HAP-1 (cell line): ENCODE data around the gene RFC1.
A peak's percentile ranks its signal among the peaks of the same experiment; 100 is the strongest.
"Not testable (repeated sequence)": the region's sequence is repeated elsewhere in the genome, so short reads cannot be mapped to it uniquely, and the experiment has no call there.

Source experiments
- DNase-seq, 2 experiments: peaks; one replicate each; pipeline ENCODE4 v3.0.0-alpha.2; 2016 to 2020; ENCODE audit warnings: low spot score in 2 of 2
- H3K27me3 ChIP-seq: fragments of 250-450 bp; sonication (Bioruptor Pico); 2 replicates; pipeline ENCODE4 v1.5.1; 2020; ENCODE audit warnings: low read depth, mild to moderate bottlenecking, moderate library complexity
- H3K36me3 ChIP-seq: fragments of 250-450 bp; sonication (Bioruptor Pico); replicated peaks from 2 replicates; pipeline ENCODE4 v1.5.1; 2020; ENCODE audit warnings: mild to moderate bottlenecking
- H3K4me1 ChIP-seq: fragments of 250-450 bp; sonication (Bioruptor Pico); 2 replicates; pipeline ENCODE4 v1.5.1; 2020; ENCODE audit warnings: mild to moderate bottlenecking
- H3K4me3 ChIP-seq: fragments of 250-450 bp; sonication (Bioruptor Pico); 2 replicates; pipeline ENCODE4 v1.5.1; 2020; ENCODE audit warnings: mild to moderate bottlenecking, moderate library complexity
- H3K9me3 ChIP-seq: fragments of 250-450 bp; sonication (Bioruptor Pico); 2 replicates; pipeline ENCODE4 v1.5.1; 2020; ENCODE audit warnings: mild to moderate bottlenecking, moderate library complexity
- in situ Hi-C: fragments of 300-500 bp; cut with MboI; formaldehyde crosslinking; loops from 3 replicates; pipeline ENCODE4 v1.14.3; 2020; ENCODE audit warnings: low sequenced_read_pairs, inconsistent platforms, mixed read lengths

RFC1 gene

DNA sequence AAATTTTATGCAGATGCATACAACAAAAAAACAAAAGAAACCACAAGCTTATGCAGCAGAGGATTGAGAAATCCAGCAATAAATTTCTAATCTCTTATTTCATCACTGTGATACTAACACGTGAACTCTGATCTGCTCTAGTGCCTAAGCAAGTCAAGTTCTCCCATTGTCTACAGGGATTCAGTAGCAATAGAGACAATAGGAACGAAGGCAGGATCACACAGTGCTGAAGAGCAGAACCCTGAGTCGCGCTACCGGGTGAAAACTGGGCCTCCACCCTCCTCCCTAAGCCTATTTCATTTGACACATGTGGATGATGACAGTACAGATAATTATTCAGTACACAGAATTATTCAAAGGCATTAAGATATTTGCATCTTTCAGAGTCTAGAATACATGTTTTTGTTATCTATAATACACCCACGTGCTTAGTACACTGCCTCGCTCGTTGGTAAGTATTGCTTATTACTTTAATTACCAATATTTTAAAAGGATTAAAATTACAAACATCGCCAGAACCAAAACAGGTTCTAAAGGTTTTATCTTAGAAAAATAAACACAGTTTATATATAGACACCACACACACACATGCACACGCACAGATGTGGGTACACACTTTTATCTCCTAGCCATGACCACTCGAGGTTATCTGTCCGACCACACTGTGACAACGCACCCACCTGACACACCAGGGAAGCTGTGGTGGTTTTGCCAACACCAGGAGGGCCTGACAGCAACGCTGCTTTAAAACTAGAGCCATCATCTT is 60.1 kb downstream of the RFC1 start:
- Histone ChIP-seq H3K4me3 (no peak overlapping the region), H3K36me3 (peaks cover 29% of the 10 kb centered on the region), H3K9me3 (no peaks in the 10 kb centered on the region), H3K4me1 (peaks cover 10% of the 10 kb centered on the region), H3K27me3 (no peaks in the 10 kb centered on the region)
- peak; percentile 62 to 74 for DNase-seq
- in situ Hi-C loops, result no loop called here

DNA sequence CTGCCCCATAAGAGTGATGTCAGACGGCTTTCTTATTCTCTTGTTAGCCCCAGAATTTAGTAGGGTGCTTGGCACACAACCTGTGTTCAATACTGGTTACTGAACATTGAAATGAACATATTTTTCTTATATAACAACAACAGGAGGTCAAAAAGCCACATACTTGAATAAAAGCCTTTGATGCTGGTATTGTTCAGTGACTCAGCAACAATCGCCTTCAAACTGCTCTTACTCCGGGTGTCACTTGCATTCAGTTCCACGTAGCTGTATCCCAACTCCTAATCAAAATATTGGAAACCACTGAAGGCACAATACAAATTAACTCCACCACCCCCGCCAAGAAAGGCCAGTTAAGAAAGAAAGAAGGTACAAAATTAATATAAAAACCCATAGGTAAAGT is 61.5 kb downstream of the RFC1 start:
- in situ Hi-C loops, result no loop called here
- no peaks in the 10 kb centered on the region for H3K27me3 ChIP-seq
- peaks cover 10% of the 10 kb centered on the region for H3K4me1 ChIP-seq
- DNase-seq, result no peak
- H3K9me3 ChIP-seq, result no peaks in the 10 kb centered on the region
- H3K4me3 ChIP-seq, result no peak overlapping the region
- H3K36me3 ChIP-seq, result peaks cover 28% of the 10 kb centered on the region

DNA sequence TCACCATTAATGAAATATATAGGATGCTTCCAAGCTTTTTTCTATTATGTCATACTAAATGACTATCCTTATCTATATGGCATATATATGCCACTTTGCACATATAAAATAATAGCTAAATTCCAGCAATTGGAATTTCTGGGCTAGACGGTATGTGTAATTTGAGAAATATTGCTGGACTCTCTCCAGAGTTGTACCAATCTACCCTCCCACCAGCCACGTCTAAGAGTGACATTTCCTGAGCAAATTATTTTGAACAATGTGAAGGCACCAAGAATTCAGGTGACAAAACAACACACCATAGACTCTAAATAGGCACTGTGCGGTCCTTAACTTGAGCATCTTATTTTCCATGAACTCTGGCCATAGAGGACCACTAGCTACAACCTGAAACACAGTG is 62.3 kb downstream of the RFC1 start:
- in situ Hi-C loops, result no loop called here
- DNase-seq, result no peak
- Histone ChIP-seq H3K4me3 (no peak overlapping the region), H3K4me1 (peaks cover 10% of the 10 kb centered on the region), H3K9me3 (no peaks in the 10 kb centered on the region), H3K36me3 (peaks cover 29% of the 10 kb centered on the region), H3K27me3 (no peaks in the 10 kb centered on the region)

DNA sequence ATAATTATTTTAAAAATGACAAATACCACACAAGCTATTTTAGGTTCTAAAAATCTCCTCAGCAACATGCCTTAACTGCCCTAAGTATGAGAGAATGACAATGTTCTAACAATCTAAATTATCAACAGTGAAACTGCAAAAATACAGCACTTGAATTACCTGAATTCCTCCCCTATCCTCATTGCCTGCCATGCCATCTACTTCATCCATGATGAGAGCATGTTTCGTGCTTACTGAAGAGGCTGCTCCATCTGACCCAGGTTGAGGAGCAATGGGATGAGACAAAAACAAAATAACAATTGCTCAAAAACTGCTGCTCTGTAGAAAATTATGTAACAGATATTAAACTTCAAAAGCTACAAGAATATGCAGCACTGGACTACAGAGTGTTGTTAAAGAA is 63.3 kb downstream of the RFC1 start:
- no peak overlapping the region for H3K4me3 ChIP-seq
- DNase-seq, result no peak
- H3K36me3 ChIP-seq, result peaks cover 23% of the 10 kb centered on the region
- in situ Hi-C loops, result no loop called here
- peaks cover 10% of the 10 kb centered on the region for H3K4me1 ChIP-seq
- H3K9me3 ChIP-seq, result no peaks in the 10 kb centered on the region
- no peaks in the 10 kb centered on the region for H3K27me3 ChIP-seq

DNA sequence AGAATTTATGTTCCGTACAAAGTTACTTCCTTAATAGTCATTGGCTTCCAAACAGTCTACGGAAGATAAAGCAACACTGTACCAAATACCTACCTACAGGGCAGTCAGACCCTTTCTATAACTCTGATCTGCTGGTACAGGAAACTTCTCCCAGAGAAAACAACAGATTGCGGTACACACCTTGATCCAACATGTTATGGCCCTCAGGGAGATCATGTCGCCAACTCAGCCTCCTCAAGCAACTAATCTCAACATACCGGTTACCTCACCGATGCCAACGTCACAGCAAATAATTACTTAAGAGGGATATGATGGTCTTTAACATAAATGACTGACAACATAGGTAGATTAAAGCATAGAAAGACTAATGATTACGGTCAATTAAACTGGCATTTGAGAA is 70.4 kb downstream of the RFC1 start:
- no peaks in the 10 kb centered on the region for H3K27me3 ChIP-seq
- no peaks in the 10 kb centered on the region for H3K9me3 ChIP-seq
- H3K36me3 ChIP-seq, result peaks cover 56% of the 10 kb centered on the region
- no peak for DNase-seq
- in situ Hi-C loops, result no loop called here
- H3K4me1 ChIP-seq, result no peaks in the 10 kb centered on the region
- no peak overlapping the region for H3K4me3 ChIP-seq

DNA sequence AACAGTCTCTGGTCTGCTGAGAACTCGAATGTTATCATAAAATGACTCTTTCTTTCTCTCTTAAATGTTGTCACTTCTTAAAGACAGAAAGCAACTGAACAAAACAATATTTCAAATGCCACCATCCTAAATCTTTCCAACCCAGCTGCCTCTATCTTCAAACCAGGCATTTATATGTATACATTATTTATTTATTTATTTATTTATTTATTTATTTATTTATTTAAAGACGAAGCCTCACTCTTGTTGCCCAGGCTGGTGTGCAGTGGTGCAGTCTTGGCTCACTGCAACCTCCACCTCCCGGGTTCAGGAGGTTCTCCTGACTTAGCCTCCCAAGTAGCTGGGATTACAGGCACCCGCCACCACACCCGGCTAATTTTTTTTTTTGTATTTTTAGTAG is 73.7 kb downstream of the RFC1 start:
- H3K27me3 ChIP-seq, DNase-seq, H3K9me3 ChIP-seq, H3K4me1 ChIP-seq, H3K4me3 ChIP-seq, in situ Hi-C loops: not testable (repeated sequence)
- peaks cover 54% of the 10 kb centered on the region for H3K36me3 ChIP-seq

DNA sequence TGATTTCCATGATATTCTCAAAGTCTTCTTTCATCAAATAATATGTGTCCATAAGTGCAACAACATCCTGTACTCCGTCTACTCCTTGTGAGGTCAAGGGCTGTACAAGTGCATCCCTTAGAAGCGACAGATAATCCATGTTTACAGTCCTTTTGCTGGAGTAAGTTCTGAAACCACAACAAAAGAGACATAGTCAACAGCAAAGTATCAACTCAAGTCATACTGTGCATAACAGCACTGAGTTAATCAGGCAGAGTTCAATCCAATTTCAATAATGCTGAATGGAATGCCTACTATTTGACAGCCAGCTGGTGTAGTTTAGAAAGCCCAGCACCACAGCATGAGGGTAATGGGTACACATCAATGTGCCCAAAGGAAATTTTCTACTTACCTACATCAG is 74.5 kb downstream of the RFC1 start:
- in situ Hi-C loops, result no loop called here
- Histone ChIP-seq H3K9me3 (no peaks in the 10 kb centered on the region), H3K27me3 (no peaks in the 10 kb centered on the region), H3K4me1 (no peaks in the 10 kb centered on the region), H3K4me3 (no peak overlapping the region), H3K36me3 (peaks cover 58% of the 10 kb centered on the region)
- no peak for DNase-seq

DNA sequence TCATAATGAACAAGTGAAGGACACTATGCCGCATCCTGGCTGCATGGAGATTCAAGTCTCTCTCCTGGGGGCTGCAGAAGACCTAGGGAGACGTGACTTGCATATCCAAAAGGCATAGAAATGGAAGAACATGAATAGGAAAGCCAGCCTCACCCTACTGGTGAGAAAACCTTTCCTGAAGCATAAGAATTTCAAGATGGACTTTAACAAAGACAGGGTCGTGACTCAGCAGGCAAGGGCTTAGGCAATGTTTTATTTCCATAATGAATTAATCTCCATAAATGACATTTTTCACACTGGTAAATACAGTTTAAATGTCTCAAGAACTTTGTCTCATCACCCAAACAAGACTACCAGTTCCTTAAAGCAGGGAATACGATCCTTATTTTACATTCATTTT is 78.9 kb downstream of the RFC1 start:
- in situ Hi-C loops, result no loop called here
- H3K27me3 ChIP-seq, result no peaks in the 10 kb centered on the region
- no peaks in the 10 kb centered on the region for H3K9me3 ChIP-seq
- H3K4me3 ChIP-seq, result no peak overlapping the region
- no peaks in the 10 kb centered on the region for H3K4me1 ChIP-seq
- DNase-seq, result no peak
- peaks cover 39% of the 10 kb centered on the region for H3K36me3 ChIP-seq

DNA sequence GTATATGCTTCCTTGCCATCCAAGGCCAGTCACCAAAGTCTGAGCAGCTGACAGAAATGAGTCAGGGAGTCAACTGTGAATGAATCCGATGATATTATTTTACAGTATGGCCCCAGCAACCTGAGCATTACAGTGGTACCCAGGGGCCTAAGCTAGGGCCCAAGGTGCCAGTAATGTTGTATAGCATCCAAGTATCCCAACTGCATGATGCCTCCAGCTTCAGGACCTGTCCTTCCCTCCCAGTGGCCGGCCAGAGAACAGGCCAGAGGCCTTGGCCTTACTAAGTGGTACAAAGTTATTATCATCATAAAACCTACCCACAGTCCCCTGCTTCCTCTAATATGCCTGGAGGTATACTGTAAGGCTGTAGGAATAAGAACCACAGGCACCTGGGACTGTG is 79.9 kb downstream of the RFC1 start:
- Histone ChIP-seq H3K4me1 (no peaks in the 10 kb centered on the region), H3K36me3 (peaks cover 30% of the 10 kb centered on the region), H3K9me3 (no peaks in the 10 kb centered on the region), H3K27me3 (no peaks in the 10 kb centered on the region), H3K4me3 (no peak overlapping the region)
- DNase-seq, result no peak
- in situ Hi-C loops, result no loop called here

DNA sequence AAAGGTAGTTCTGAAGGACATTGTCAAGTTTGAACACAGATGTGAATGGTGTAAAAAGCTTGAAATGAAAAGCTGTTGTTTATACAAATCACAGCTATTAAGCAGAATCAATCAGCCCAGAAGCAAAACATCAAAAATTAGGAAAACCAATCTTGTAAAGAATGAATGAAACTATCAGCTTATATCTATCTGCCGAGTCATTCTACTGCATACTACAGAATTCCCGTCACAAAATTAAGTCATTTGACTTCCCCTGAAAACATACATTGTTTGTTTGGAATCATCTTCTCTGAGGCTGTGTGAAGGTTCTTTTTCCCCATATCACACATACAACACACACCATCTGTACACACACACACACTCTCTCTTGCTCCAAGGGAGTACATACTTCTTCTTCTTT is 80.3 kb downstream of the RFC1 start:
- Histone ChIP-seq H3K4me3 (no peak overlapping the region), H3K9me3 (no peaks in the 10 kb centered on the region), H3K4me1 (no peaks in the 10 kb centered on the region), H3K36me3 (peaks cover 26% of the 10 kb centered on the region), H3K27me3 (no peaks in the 10 kb centered on the region)
- no peak for DNase-seq
- in situ Hi-C loops, result no loop called here

DNA sequence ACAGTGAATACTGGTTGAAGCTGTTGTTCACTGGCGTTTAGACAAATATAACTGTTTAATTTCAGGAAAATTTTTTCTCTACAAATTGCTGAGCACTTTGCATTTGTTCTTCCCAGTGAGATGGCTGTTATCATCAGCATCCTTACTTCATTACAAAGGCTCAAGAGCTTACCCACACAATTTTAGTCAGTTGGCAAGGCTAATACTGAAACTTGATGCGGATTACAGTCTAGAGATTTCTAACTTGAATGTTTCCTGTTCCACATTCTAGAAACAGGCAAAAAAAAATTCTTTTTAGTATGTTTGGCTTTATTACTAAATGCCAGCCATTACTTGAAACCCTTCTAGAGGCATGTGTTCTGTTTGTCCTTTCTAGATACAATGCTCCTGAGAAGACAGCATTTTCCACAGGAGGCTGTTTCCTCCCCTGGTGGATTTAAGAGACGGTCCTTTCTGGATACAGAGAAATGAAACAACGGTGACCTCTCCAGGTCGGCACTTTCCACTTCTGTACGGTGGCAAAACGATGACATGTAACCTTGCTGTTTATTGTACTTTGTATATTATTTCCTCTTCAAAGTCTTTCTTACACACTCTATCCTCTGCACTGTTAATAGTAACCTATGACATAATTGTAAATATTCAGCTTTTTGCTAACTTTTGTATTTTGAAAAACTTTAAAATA is 80.9 kb downstream of the RFC1 start:
- in situ Hi-C loops, result no loop called here
- DNase-seq, result no peak
- Histone ChIP-seq H3K4me3 (no peak overlapping the region), H3K9me3 (no peaks in the 10 kb centered on the region), H3K36me3 (peaks cover 28% of the 10 kb centered on the region), H3K4me1 (no peaks in the 10 kb centered on the region), H3K27me3 (no peaks in the 10 kb centered on the region)

DNA sequence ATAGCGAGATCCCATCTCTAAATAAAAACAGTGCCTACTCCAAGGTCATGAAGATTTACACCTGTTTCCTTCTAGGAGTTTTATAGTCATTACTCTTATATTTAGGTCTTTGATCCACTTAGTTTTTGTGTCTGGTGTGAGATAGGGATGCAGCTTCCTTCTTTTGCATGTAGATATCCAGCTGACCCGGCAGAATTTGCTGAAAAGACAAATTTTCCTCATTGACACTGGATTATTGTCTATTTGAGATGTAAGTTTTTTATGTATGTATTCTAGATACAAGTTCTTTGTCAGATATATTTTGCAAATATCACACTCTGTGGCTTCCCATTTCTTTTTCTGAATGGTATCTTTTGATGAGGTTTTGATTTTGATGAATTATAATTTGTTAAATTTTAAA is 85.4 kb downstream of the RFC1 start:
- H3K27me3 ChIP-seq, result no peaks in the 10 kb centered on the region
- H3K4me3 ChIP-seq, result no peak overlapping the region
- H3K36me3 ChIP-seq, result peaks cover 3% of the 10 kb centered on the region
- H3K4me1 ChIP-seq, result no peaks in the 10 kb centered on the region
- in situ Hi-C loops, result no loop called here
- no peaks in the 10 kb centered on the region for H3K9me3 ChIP-seq
- no peak for DNase-seq

DNA sequence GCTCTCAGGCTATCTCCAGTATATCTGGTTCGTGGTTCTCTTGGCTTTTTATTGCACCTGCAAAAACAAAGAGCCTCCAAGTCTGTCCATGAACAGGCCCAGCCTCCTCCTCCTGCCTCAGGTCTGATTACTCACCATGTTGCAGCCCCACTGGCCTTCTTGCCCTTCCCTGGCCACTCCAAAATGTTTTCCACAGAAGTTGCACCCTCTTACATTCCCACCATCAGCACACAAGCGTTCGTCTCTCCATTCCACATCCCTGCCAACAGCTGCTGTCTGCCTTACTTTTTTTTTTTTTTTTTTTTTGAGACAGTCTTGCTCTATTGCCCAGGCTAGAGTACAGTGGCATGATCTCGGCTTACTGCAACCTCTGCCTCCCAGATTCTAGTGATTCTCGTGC is 86.7 kb downstream of the RFC1 start:
- Histone ChIP-seq H3K9me3 (no peaks in the 10 kb centered on the region), H3K4me1 (no peaks in the 10 kb centered on the region), H3K36me3 (peaks cover 3% of the 10 kb centered on the region), H3K27me3 (no peaks in the 10 kb centered on the region), H3K4me3 (no peak overlapping the region)
- in situ Hi-C loops, result no loop called here
- no peak for DNase-seq

DNA sequence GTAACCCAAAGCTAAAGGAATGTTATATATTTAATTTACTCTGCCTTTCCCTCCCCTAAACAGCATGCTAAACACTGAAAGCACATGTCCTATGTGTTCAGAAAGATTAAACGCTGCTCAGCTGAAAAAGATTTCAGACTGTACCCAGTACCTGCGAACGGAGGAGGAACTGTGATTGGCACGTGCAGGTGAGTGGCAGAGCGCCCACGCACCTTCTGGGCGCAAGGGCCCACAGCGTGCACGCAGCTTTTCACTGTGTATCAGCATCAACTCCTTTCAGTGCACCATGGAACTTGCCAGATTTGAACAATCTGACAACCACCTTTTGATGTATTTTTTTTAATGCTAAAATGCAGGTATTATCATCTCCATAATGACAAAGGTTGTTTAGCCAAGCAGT is 87.7 kb downstream of the RFC1 start:
- Histone ChIP-seq H3K9me3 (no peaks in the 10 kb centered on the region), H3K27me3 (no peaks in the 10 kb centered on the region), H3K4me3 (no peak overlapping the region), H3K36me3 (peaks cover 9% of the 10 kb centered on the region), H3K4me1 (no peaks in the 10 kb centered on the region)
- in situ Hi-C loops, result no loop called here
- no peak for DNase-seq
